GM12874 (cell line): ENCODE results near the gene NKIRAS1.

Experiments
- CTCF ChIP-seq: IDR thresholded peaks from 2 replicates; pipeline ENCODE4 v1.5.1; 2011; ENCODE audit warnings: low read depth, mild to moderate bottlenecking, control low read depth, low read length, moderate library complexity; ENCODE audit not compliant: insufficient read depth

NKIRAS1 gene

GRCh38 chr3:23938688-23939087, 21.9 kb upstream of the NKIRAS1 start:
- no peak for TF ChIP-seq CTCF

GRCh38 chr3:23937296-23937695, 20.5 kb upstream of the NKIRAS1 start:
- TF ChIP-seq CTCF: no peak

DNA sequence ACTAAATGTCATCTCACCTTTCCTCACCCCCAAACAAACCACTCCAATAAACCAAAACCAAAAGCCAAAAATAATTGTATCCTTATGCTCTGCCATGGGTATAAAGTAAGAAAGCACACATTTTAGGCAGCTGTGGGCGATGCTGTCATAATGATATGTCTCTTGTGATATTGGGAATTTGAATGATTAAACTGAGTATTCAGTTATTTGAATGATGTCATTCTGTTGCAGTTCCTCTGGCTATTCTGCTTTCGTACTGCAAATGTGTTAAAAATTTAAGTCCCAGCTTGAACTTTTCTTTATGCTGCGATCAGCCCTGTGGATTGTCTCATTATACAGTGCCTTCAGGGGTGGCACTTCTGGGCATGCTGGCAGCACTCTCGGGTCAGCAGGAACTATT, 17.5 kb upstream of the NKIRAS1 start:
- no peak for TF ChIP-seq CTCF

- TF ChIP-seq CTCF: no peak
These were observed 15.8 kb upstream of the NKIRAS1 start for GRCh38 chr3:23932571-23932970.

- no peak for TF ChIP-seq CTCF
These were observed 14.8 kb upstream of the NKIRAS1 start for GRCh38 chr3:23931597-23931996.

GRCh38 chr3:23928524-23928923, 11.7 kb upstream of the NKIRAS1 start:
- no peak for TF ChIP-seq CTCF

GRCh38 chr3:23926736-23927135, 9.9 kb upstream of the NKIRAS1 start:
- TF ChIP-seq CTCF: no peak

DNA sequence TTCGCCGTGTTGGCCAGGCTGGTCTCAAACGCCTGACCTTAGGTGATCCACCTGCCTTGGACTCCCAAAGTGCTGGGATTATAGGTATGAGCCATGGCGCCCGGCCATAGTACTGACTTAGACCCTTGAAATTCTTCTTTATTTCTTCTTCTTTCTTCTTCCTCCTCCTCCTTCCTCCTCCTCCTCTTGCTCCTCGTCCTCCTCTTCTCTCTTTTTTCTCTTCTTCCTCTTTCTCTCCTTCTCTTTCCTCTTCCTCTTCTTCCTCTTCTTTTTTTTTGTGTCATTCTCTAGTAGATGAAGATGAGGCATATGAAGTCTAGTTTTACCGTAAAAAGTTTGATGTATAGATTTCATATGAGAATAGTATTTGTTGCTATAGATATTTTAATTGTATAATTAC, 9.5 kb upstream of the NKIRAS1 start:
- no peak for TF ChIP-seq CTCF
